ENCODE data around the gene TSPAN1. TPM values are rescaled to one million over a fixed set of nuclear protein-coding genes. Genes with fewer than 3 reads are reported as not detected.
A peak's percentile ranks its signal among the peaks of the same experiment; 100 is the strongest.

The TSPAN1 gene
- total and polyA plus RNA-seq, 2 of the 13 experiments (the other 11 are each of a cell fraction or from before 2014, with no cell fraction given), result 1.7 to 2.9 TPM

GRCh38 chr1:46179138-46180081, 4.5 kb downstream of the TSPAN1 start (continued):
- TF ChIP-seq ZNF552 (CRISPR knock-in tag; IDR thresholded peaks at IDR 0.05; ENCODE audit: borderline replicate concordance) (no peak), GPBP1L1 (CRISPR knock-in tag; IDR thresholded peaks at IDR 0.05) (no peak), ZC3H13 (CRISPR knock-in tag; IDR thresholded peaks at IDR 0.05) (no peak), AGO2 (optimal IDR thresholded peaks at IDR 0.05; ENCODE audit: low read depth, low read length) (no peak), ELF3 (CRISPR knock-in tag; IDR thresholded peaks at IDR 0.05) (peak; percentile 40; the same call in 1 of the 2 replicates), PCBP2 (optimal IDR thresholded peaks at IDR 0.05; ENCODE audit: low read depth, low read length, poor library complexity, severe bottlenecking) (peak; percentile 93), ZBTB39 (CRISPR knock-in tag; IDR thresholded peaks at IDR 0.05) (no peak), YY1 (IDR thresholded peaks at IDR 0.05; ENCODE audit: insufficient read depth, insufficient replicate concordance, low read depth, low read length) (no peak), SP2 (CRISPR knock-in tag; IDR thresholded peaks at IDR 0.05) (no peak), SMAD9 (CRISPR knock-in tag; IDR thresholded peaks at IDR 0.05) (no peak), DMTF1 (CRISPR knock-in tag; IDR thresholded peaks at IDR 0.05) (no peak), KMT2B (CRISPR knock-in tag; IDR thresholded peaks at IDR 0.05) (no peak; the same call in 1 of the 2 replicates), JUNB (CRISPR knock-in tag; IDR thresholded peaks at IDR 0.05; ENCODE audit: borderline replicate concordance) (0 out of 2 replicates have a peak, but pooled peaks have one; percentile 38), IRF2 (CRISPR knock-in tag; IDR thresholded peaks at IDR 0.05) (no peak), JUN (CRISPR knock-in tag; IDR thresholded peaks at IDR 0.05) (peak; percentile 38; the same call in 1 of the 2 replicates), MZF1 (CRISPR knock-in tag; IDR thresholded peaks at IDR 0.05; ENCODE audit: borderline replicate concordance) (no peak), NR2C2 (CRISPR knock-in tag; IDR thresholded peaks at IDR 0.05; ENCODE audit: borderline replicate concordance) (no peak), GTF2F1 (IDR thresholded peaks at IDR 0.05; ENCODE audit: low read length) (no peak), ZNF337 (CRISPR knock-in tag; IDR thresholded peaks at IDR 0.05; ENCODE audit: borderline replicate concordance, low read depth) (no peak), ZNF362 (CRISPR knock-in tag; IDR thresholded peaks at IDR 0.05; ENCODE audit: borderline replicate concordance) (no peak)

Data from HepG2 (cell line).